IPS-NIHi7 (cell line): ENCODE data around the gene KLHL42.
"Not testable (repeated sequence)": the region's sequence is repeated elsewhere in the genome, so short reads cannot be mapped to it uniquely, and the experiment has no call there.

Source experiments
- DNase-seq: peaks from one replicate; pipeline ENCODE4 v3.0.0; 2012; ENCODE audit warnings: mixed read lengths; ENCODE audit errors: extremely low spot score

The KLHL42 gene

GRCh38 chr12:27779920-27780611, at the start of gene KLHL42, which contains the start of gene MANSC4:
Gene KLHL42, plus strand, starts transcription at chr12:27780233. Its CDS starts 98 bp downstream, at chr12:27780331.
Gene MANSC4, minus strand, starts transcription at chr12:27780236. Its CDS starts 8,960 bp downstream, at chr12:27771276.
- DNase-seq: peak; percentile 87

GRCh38 chr12:27732281-27732680, 47.8 kb upstream of the KLHL42 start:
- DNase-seq: peak; percentile 32

GRCh38 chr12:27733052-27733656, 46.9 kb upstream of the KLHL42 start:
- peak; percentile 33 for DNase-seq

GRCh38 chr12:27733791-27734190, 46.2 kb upstream of the KLHL42 start:
- no peak for DNase-seq

- DNase-seq: not testable (repeated sequence)
These were observed 45.7 kb upstream of the KLHL42 start for GRCh38 chr12:27734321-27734720.

GRCh38 chr12:27743601-27744000, 36.4 kb upstream of the KLHL42 start:
- DNase-seq: no peak

GRCh38 chr12:27745734-27746133, 34.3 kb upstream of the KLHL42 start:
- not testable (repeated sequence) for DNase-seq

GRCh38 chr12:27747111-27747820, 32.8 kb upstream of the KLHL42 start:
- no peak for DNase-seq

GRCh38 chr12:27751386-27752047, 28.5 kb upstream of the KLHL42 start:
- no peak for DNase-seq

- DNase-seq: no peak
These were observed 25.2 kb upstream of the KLHL42 start for GRCh38 chr12:27754795-27755194.

- no peak for DNase-seq
These were observed 23.3 kb upstream of the KLHL42 start for GRCh38 chr12:27756670-27757195.

GRCh38 chr12:27762757-27763156, 17.3 kb upstream of the KLHL42 start:
- DNase-seq: no peak

- DNase-seq: no peak
These were observed 13.4 kb upstream of the KLHL42 start for GRCh38 chr12:27766587-27766986.

- no peak for DNase-seq
These were observed 10.8 kb upstream of the KLHL42 start for GRCh38 chr12:27769142-27769673.

GRCh38 chr12:27771481-27772327, 8.3 kb upstream of the KLHL42 start:
- DNase-seq: no peak

- no peak for DNase-seq
These were observed 7.5 kb upstream of the KLHL42 start for GRCh38 chr12:27772328-27773049.

GRCh38 chr12:27777141-27777540, 2.9 kb upstream of the KLHL42 start:
- DNase-seq: no peak

- DNase-seq: no peak
These were observed 1.8 kb upstream of the KLHL42 start for GRCh38 chr12:27778206-27778605.

GRCh38 chr12:27779416-27779919, 565 bp upstream of the KLHL42 start:
- DNase-seq: peak; percentile 13
